Dendritic cell treated with granulocyte-macrophage colony-stimulating factor and Interleukin-4, amounts not matched to agents 40 ng/mL and 50 ng/mL, for 4 days (primary cell): ENCODE measurements around the gene ADAM11.

Experiments used
- H3K27ac Mint-ChIP-seq: one replicate; pipeline ENCODE4 v1.8.0; 2022; ENCODE audit warnings: mild to moderate bottlenecking, mixed read lengths
- H3K27me3 Mint-ChIP-seq: one replicate; pipeline ENCODE4 v1.8.0; 2022; ENCODE audit warnings: mild to moderate bottlenecking, mixed read lengths
- H3K36me3 Mint-ChIP-seq: one replicate; pipeline ENCODE4 v1.8.0; 2022; ENCODE audit warnings: low read depth, mixed read lengths
- H3K4me1 Mint-ChIP-seq: one replicate; pipeline ENCODE4 v1.8.0; 2022; ENCODE audit warnings: low read depth, mixed read lengths
- H3K4me3 Mint-ChIP-seq: one replicate; pipeline ENCODE4 v1.8.0; 2022; ENCODE audit warnings: mild to moderate bottlenecking, moderate library complexity, mixed read lengths
- H3K9me3 Mint-ChIP-seq: one replicate; pipeline ENCODE4 v1.8.0; 2022; ENCODE audit warnings: mixed read lengths
- intact Hi-C: fragments of 100-400 bp; cut with micrococcal nuclease; formaldehyde crosslinking; loops from one replicate; pipeline ENCODE4 v1.15.0; 2022

The ADAM11 gene

GRCh38 chr17:44830359-44831288 is 71.8 kb downstream of the ADAM11 start:
- H3K4me1 Mint-ChIP-seq: peaks cover 15% of the 10 kb centered on the region
- H3K36me3 Mint-ChIP-seq: no peaks in the 10 kb centered on the region
- peaks cover 91% of the 10 kb centered on the region for H3K27me3 Mint-ChIP-seq
- intact Hi-C loops: loop anchor here (5.0 kb wide), 1 partner anchor 53 kb away; no protein-coding TSS in a partner anchor
- no peaks in the 10 kb centered on the region for H3K9me3 Mint-ChIP-seq
- H3K27ac Mint-ChIP-seq: no peak overlapping the region
- peak overlapping the region; percentile 54 for H3K4me3 Mint-ChIP-seq

- H3K9me3 Mint-ChIP-seq: no peaks in the 10 kb centered on the region
- intact Hi-C loops: loop anchor here (5.0 kb wide), 1 partner anchor 54 kb away; no protein-coding TSS in a partner anchor
- H3K27ac Mint-ChIP-seq: no peak overlapping the region
- H3K36me3 Mint-ChIP-seq: no peaks in the 10 kb centered on the region
- H3K4me1 Mint-ChIP-seq: peaks cover 15% of the 10 kb centered on the region
- peaks cover 87% of the 10 kb centered on the region for H3K27me3 Mint-ChIP-seq
- no peak overlapping the region for H3K4me3 Mint-ChIP-seq
These were observed 72.6 kb downstream of the ADAM11 start for GRCh38 chr17:44831371-44831770.
